Hepatic stellate cell (primary cell): ENCODE results near the gene CTRL.
"Not testable (repeated sequence)": the region's sequence is repeated elsewhere in the genome, so short reads cannot be mapped to it uniquely, and the experiment has no call there.

ENCODE experiments used
- DNase-seq: peaks from one replicate; pipeline ENCODE4 v3.0.0; 2011; ENCODE audit warnings: low spot score

CTRL gene

GRCh38 chr16:67941469-67942199 lies 10.0 kb upstream of the CTRL start:
- no peak for DNase-seq

GRCh38 chr16:67940446-67941089 lies 8.9 kb upstream of the CTRL start:
- DNase-seq: no peak

- no peak for DNase-seq
Observed at GRCh38 chr16:67939507-67940445, 8.1 kb upstream of the CTRL start.

GRCh38 chr16:67937713-67938112 lies 6.1 kb upstream of the CTRL start:
- DNase-seq: not testable (repeated sequence)

GRCh38 chr16:67936880-67937605 lies 5.4 kb upstream of the CTRL start:
- no peak for DNase-seq

GRCh38 chr16:67936124-67936879 lies 4.6 kb upstream of the CTRL start, which contains the start of gene PSMB10:
Gene PSMB10 (minus strand): TSS chr16:67936850. CDS start chr16:67936749, 101 bp downstream.
- DNase-seq: peak; percentile 89

- peak; percentile 99 for DNase-seq
Observed at GRCh38 chr16:67935402-67936123, 3.9 kb upstream of the CTRL start.

- no peak for DNase-seq
Observed at GRCh38 chr16:67935101-67935401, 3.4 kb upstream of the CTRL start.

GRCh38 chr16:67934306-67935100 lies 2.8 kb upstream of the CTRL start:
- DNase-seq: no peak

- DNase-seq: no peak
Observed at GRCh38 chr16:67933805-67934204, 2.1 kb upstream of the CTRL start.

- DNase-seq: no peak
Observed at GRCh38 chr16:67932462-67932840, 789 bp upstream of the CTRL start.

- no peak for DNase-seq
Observed at GRCh38 chr16:67930678-67931211, 917 bp downstream of the CTRL start.

GRCh38 chr16:67930191-67930590 lies 1.5 kb downstream of the CTRL start:
- DNase-seq: no peak

GRCh38 chr16:67928561-67929364 lies 2.9 kb downstream of the CTRL start:
- DNase-seq: peak; percentile 85

GRCh38 chr16:67928147-67928546 lies 3.5 kb downstream of the CTRL start:
- no peak for DNase-seq

GRCh38 chr16:67927131-67927941 lies 4.3 kb downstream of the CTRL start:
- no peak for DNase-seq

- DNase-seq: peak; percentile 78
Observed at GRCh38 chr16:67926181-67926750, 5.4 kb downstream of the CTRL start.
